ENCODE data around the gene RERE.

- TF ChIP-seq POLR2AphosphoS5 (IDR thresholded peaks at IDR 0.05; ENCODE audit: borderline replicate concordance, low read depth, low read length) = no peak
- TF ChIP-seq FOXP2 (optimal IDR thresholded peaks at IDR 0.05; ENCODE audit: control extremely low read depth, extremely low read length, insufficient read depth) = no peak
Measured at GRCh38 chr1:8676813-8677212, 140.6 kb downstream of the RERE start.

Measured in SK-N-MC (cell line).